Measurements from ENCODE around the gene MED25. TPM values are rescaled to one million over a fixed set of nuclear protein-coding genes. Genes with fewer than 3 reads are reported as not detected.
A peak's percentile ranks its signal among the peaks of the same experiment; 100 is the strongest.

Gene MED25
- total and polyA plus RNA-seq, 2 of the 8 experiments (the other 6 are each of a cell fraction or from before 2014, with no cell fraction given) = 21.6 to 71.4 TPM

- ChIA-PET CTCF (ENCODE audit: partially characterized antibody) (interaction anchor here (1.7 kb wide), 1 partner anchor 32 kb away, joined by 3 read pairs; no protein-coding TSS in a partner anchor), POLR2A (ENCODE audit: partially characterized antibody) (interaction anchor here (1.0 to 12.4 kb wide), 7 partner anchors 9 to 161 kb away, joined by 3 to 247 read pairs (median 6); partner anchors contain the start of genes AKT1S1, PNKP and TBC1D17)
- Histone ChIP-seq H3K4me2 (ENCODE audit: insufficient read depth in 1 of 2, low read depth in 2 of 2, low read length in 2 of 2) (no peak overlapping the region), H3K4me3 (ENCODE audit: extremely low read depth in 1 of 4, insufficient read depth in 2 of 4, low read depth in 3 of 4, low read length in 4 of 4) (no peak overlapping the region), H3K79me1 (ENCODE audit: low read depth, low read length) (peaks cover 20% of the 10 kb centered on the region), H4K5ac (ENCODE audit: insufficient read length, low read depth, low read length) (no peak overlapping the region), H3K23me2 (ENCODE audit: low read depth, low read length) (peaks cover 6% of the 10 kb centered on the region; the same call in 1 of the 2 replicates), H3K4me1 (replicated peaks in 1 of 4; ENCODE audit: control insufficient read depth in 3 of 4, insufficient read depth in 4 of 4, low read length in 3 of 4) (peaks cover 0 to 12% (median 8%) of the 10 kb centered on the region in 4 experiments; a peak in 6 of 7 replicates), H2BK120ac (replicated peaks; ENCODE audit: low read depth, low read length) (no peak overlapping the region), H4K8ac (ENCODE audit: extremely low read depth, insufficient read depth, low read length) (no peak overlapping the region), H3K27ac (ENCODE audit: low read depth, low read length) (no peak overlapping the region), H3K56ac (replicated peaks; ENCODE audit: insufficient read length, low read depth, low read length) (no peak overlapping the region), H3K9me3 (ENCODE audit: insufficient read depth in 2 of 2, low read depth in 1 of 2, low read length in 1 of 2) (no peaks in the 10 kb centered on the region), H3K79me2 (ENCODE audit: control insufficient read depth in 1 of 2, insufficient read depth in 2 of 2, low read length in 2 of 2) (peaks cover 15 to 28% of the 10 kb centered on the region in 2 experiments), H2AFZ (ENCODE audit: low read length) (no peak overlapping the region), H3K4ac (replicated peaks; ENCODE audit: insufficient read length, low read depth, low read length) (no peak overlapping the region), H2AK5ac (ENCODE audit: low read depth, low read length) (no peak overlapping the region), H3K23ac (ENCODE audit: insufficient read length) (no peak overlapping the region), H3K18ac (ENCODE audit: extremely low read depth, low read length) (no peak overlapping the region), H3K9ac (replicated peaks in 1 of 4; ENCODE audit: extremely low read depth in 1 of 4, low read depth in 3 of 4, low read length in 3 of 4) (no peak overlapping the region), H2BK20ac (ENCODE audit: low read length) (no peak overlapping the region), H3K27me3 (replicated peaks in 1 of 4; ENCODE audit: control insufficient read depth in 3 of 4, extremely low read depth in 1 of 4, insufficient read depth in 3 of 4, low read length in 3 of 4) (no peaks in the 10 kb centered on the region; a peak in 1 of 7 replicates), H2BK12ac (ENCODE audit: low read depth, low read length) (no peak overlapping the region), H4K20me1 (replicated peaks in 1 of 2; ENCODE audit: control insufficient read depth in 1 of 2, insufficient read depth in 2 of 2, low read length in 2 of 2) (peaks cover 50 to 64% of the 10 kb centered on the region in 2 experiments), H3K14ac (ENCODE audit: insufficient read length) (no peak overlapping the region), H2BK15ac (ENCODE audit: low read length) (no peak overlapping the region), H2BK5ac (ENCODE audit: low read depth, low read length) (no peak overlapping the region), H3K36me3 (ENCODE audit: control insufficient read depth in 2 of 4, insufficient read depth in 4 of 4, low read length in 3 of 4) (peaks cover 21 to 73% (median 44%) of the 10 kb centered on the region in 4 experiments), H4K91ac (replicated peaks; ENCODE audit: insufficient read length, low read length) (no peak overlapping the region)
- TF ChIP-seq POLR2A (IDR thresholded peaks at IDR 0.05; ENCODE audit: control extremely low read depth in 1 of 2, low read depth in 2 of 2, low read length in 2 of 2) (peak in 1 of 2 experiments; percentile 45; a peak in 1 of 3 replicates), SP2 (IDR thresholded peaks at IDR 0.05; ENCODE audit: low read length) (no peak), KDM4A (IDR thresholded peaks at IDR 0.05; ENCODE audit: low read depth, low read length, severe bottlenecking) (no peak)
- DNase-seq (ENCODE audit: low read depth in 1 of 2, low spot score in 2 of 2) (no peak), FAIRE-seq (no peak)
- 97% methylated on average over 8 of the region's 18 CpGs; no CpG with 5 or more reads in 1 of the 2 experiments for WGBS, 2 experiments (ENCODE audit: extremely low coverage in 1 of 2, insufficient coverage in 1 of 2, insufficient read length in 1 of 2, insufficient replicate concordance in 2 of 2, low coverage in 1 of 2, low lambda C conversion rate in 2 of 2, missing lambda C conversion rate in 1 of 2)
Measured at GRCh38 chr19:49856574-49857021, 38.5 kb downstream of the MED25 start.
